NCI-H1694 (cell line): ENCODE data around the gene FMN1.

Experiments
- DNase-seq: peaks from one replicate; lab custom pipeline; 2025; lab: John Stamatoyannopoulos, UW

Gene FMN1

DNA sequence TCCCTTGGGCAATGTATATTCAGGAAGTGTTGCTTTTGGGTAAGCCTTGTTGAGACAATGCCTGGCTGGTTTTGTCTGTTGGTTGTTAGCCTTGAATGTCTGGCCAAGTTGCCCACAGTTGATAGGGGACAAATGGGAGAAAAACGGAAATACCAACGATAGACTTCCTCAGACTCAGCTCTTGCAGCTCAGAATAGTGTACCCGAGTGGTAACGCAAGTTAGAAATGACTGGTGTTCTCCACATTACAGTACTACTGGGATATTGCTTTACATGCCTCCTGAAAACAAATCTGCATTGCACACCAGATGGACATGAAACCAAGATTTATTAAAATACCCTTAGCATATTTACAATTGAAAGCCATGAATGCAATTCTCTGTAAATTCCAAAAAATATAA is 429.3 kb downstream of the FMN1 start:
- no peak for DNase-seq

DNA sequence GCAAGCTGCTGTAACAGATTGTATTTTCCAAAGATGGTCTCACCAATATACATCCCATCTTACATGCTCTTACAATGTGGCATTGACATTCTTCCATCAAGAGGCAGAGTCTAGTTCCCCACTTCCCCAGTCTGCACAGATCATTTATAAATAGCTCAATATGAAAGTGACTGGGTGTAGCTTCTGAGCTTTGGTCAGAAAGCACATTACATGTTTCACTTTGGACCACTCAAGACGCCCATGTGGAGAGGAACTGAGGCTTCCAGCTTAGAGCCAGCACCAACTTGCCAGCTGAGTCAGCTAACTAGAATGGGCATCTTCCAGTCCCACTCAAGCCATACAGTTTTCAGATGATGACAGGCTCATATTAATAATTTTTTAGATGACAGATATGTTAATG is 431.2 kb downstream of the FMN1 start:
- DNase-seq: no peak

DNA sequence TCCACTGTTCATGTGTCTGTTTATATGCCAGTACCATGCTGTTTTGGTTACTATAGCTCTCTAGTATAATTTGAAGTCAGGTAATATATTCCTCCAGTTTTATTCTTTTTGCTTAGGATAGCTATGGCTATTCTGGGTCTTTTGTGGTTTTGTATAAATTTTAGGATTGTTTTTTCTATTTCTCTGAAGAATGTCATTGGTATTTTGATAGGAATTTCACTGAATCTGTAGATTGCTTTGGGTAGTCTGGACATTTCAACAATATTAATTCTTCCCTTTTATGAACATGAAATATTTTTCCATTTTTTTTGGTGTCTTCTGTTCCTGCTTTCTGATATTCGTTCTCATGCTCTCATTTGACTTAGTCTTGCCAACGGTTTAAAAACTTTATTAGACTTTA is 437.1 kb downstream of the FMN1 start:
- no peak for DNase-seq

DNA sequence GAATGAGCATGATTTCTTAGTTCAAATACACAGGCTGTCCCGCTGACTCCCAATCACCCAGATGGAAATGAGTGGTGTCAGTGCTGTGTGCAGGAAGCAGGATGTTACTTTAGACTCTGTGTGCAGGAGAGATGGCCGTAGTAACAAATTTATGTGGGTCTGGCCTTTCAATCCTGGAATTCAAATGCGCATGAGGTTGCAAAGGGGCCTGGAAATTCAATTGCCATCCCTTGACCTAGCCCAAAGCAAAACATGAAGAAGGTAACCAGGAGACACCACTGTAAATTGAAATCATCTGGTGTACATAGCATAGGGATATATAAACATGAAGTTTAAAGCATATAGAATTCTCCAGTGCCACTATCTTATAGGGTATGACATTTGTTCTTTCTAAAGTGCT is 443.5 kb downstream of the FMN1 start:
- DNase-seq: no peak

DNA sequence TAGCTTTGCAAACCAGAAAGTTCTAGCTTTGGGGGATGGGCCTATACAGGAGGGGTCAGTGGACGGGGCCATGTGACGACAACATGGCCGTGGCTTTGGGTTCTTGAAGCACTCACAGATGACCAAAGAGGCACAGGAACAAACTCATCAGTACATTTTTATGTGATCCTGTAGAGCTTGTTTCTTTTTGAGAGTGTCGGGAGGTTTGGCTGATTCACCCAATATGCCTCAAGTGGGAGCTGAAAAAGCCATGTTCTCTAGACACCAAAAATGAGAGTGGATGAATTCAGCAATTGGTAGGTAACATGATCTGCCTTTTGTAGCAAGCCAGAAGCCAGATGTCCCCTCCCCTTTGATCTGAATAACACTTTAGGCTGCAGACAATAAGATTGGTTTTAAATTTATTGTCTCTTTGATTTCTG is 446.6 kb downstream of the FMN1 start:
- no peak for DNase-seq

DNA sequence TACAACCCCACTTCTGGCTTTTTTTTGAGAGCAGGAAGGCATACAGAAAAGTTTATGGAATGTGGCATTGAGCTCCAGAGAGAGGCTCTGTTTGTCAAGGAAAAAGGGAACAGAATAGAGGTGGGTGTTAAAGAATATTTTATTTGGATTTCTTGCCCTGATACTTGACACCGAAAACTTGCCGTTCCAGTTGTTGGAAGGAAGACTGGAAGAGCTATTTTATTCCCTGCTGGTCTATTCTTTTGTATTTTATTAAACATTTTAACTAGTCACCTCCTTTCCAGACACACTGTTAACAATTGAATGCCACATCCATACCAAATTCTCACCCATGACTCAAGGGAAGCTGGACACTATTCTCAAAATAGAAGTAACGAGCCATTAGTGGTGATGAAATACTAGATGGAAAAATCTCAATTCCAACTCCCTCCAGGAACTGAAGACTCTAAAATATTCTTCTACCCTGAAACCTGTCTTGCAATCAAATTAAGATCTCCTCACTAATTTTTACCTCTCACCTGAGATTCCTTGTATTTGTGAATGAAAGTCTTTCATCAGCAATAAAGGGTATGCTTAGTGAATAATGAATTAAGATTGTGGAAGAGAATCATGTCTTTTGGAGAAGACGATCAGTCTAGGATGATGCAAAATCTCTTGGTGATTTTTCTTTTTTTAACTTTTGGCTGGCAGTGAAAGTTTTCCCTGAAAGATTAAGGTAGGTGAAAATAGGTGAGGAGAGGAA is 448.2 kb downstream of the FMN1 start:
- no peak for DNase-seq

DNA sequence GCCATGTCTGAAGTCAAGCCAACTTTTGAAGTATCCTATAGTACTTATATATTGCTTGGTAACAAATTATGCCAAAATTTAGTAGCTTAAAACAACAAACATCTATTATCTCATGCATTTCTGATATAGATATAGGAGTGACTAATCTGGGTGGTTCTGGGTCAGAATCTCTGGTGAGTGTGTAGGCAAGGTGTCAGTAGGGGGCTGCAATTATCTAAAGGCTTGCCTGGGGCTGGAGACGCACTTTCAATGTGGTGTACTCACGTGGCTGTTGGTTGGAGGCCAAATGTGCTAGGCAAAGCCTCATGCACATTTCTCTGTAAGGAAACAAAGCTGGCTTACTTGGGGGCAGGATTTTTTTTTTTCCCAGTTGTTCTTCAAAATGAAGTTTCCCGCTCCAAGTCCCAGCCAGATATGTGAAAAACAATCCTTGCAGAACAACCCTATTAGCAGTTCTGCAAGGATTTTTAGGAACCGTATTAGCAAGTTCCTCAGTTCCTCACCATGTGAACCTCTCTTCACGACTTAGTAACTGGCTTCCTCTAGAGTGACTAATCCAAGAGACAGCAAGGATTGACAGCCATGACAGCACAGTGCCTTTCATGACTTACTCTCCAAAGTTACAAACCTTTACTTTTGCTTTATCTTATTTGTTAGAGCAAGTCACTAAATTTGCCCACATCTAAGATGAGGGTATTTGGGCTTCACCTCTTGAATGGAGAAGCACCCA is 450.9 kb downstream of the FMN1 start:
- no peak for DNase-seq

DNA sequence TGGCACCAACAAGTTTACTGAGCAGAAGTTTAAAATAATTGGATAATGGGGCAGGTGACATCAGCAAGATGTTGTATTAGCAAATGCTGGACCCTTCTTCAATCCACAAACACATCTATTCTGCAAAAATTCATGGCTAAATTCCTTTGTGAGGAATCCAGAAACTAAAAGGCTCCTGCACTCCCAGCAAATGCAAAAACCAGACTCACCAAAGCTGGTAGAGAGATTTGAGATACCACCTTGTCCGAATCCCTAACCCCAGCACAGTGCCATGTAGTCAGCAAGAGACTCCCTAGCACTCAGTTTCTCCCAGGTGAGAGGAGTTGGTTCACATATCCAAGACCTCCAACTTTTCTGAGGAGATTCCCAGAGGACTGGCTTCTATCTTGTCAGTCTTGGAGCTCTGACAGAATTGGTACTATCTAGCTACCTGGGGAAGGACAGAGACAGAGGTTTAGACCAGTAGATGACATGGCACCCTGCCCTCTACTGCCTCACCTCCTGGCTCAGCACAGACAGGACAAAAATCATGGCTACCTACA is 454.9 kb downstream of the FMN1 start:
- no peak for DNase-seq

DNA sequence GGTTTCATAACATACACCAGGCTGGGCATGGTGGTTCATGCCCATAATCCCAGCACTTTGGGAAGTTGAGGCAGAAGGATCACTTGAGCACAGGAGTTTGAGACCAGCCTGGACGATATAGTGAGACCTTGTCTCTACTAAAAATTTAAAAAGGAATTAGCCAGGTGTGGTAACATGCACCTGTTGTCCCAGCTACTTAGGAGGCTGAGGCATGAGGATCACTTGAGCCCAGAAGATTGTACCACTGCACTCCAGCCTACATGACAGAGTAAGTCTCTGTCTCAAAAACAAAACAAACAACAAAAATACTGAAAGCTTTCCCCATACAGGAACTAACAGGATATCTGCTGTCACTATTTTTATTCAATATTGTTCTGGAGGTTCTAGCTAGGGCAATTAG is 455.8 kb downstream of the FMN1 start:
- DNase-seq: no peak

DNA sequence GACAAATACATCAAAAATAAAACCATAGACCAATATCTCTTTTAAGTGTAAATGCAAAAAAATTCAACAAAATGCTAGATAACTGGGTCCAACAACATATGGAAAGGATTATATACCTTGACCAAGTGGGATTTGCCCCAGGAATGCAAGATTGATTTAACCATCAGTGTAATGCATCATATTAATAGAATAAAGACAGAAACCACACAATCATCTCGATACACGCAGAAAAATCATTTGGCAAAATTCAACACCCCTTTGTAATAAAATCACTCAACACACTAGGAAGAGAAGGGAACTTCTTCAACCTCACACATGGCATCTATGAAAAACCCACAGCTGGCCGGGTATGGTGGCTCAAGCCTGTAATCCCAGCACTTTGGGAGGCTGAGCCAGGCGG is 457.2 kb downstream of the FMN1 start:
- DNase-seq: no peak

DNA sequence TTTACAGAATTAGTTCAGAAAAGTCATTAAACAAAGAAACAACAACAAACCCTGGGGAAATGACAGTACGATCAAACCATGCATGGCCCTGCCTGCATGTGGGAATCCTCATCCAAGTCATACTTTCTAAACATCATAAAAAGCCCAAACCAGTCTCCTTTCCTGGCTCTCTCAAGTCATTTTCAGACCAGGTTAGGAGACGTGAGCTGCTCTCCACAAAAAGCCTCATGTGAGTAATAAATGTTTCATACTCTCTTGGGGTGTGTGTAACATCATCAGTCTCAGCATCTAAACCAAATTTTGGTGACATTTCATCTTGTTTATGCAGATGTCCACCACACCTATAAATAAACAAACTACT is 457.8 kb downstream of the FMN1 start:
- no peak for DNase-seq

DNA sequence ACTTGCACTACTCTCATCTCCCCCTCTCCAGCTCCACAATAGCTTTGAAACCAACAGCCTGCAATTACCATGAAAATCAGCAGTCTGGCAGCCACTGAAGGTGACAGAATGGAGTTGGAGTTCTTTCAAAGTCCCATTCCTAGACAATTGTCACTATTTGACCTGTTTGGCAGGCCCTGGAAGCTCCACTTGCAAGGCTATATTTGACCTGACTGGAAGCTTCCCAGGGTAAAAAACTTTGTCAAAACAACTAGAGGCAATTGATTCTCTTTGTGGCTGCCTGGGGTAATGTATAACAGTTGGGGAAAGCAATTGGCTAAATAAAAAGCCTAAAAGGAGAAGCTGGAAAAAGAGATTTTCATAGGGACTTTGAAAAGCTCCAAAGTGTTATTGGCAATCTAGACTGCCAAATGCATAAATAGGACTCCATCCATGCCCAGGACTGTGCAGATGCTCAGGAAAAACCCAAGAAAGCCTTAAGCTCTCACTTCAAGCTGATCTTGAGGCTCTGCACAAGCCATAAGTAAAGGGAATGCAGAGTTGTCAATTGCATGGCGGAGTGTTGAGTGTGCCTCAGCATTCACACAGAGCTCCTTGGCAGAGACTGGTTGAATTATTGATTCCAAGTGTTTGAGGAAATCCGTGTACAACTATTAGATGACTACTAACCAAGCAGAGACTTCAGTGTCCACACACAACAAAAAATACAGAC is 458.4 kb downstream of the FMN1 start:
- no peak for DNase-seq

DNA sequence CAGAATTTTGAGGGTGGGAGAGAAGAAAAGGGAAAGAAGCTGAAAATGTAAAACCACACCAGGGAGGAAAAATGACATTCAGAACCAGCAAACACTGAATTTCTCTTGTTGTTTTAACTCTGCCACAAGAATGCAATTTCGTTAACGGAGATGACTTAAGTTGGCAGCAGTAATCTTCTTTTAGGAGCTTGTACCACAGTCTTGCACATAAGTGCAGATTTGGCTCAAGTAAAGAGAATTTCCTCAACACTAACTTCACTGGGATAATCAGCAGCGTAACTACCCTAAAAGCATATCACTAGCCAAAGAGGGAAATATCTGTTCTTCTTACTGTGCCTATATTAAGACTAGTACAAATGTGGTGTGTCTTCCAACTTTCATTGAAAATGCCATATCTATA is 461.2 kb downstream of the FMN1 start:
- DNase-seq: no peak

DNA sequence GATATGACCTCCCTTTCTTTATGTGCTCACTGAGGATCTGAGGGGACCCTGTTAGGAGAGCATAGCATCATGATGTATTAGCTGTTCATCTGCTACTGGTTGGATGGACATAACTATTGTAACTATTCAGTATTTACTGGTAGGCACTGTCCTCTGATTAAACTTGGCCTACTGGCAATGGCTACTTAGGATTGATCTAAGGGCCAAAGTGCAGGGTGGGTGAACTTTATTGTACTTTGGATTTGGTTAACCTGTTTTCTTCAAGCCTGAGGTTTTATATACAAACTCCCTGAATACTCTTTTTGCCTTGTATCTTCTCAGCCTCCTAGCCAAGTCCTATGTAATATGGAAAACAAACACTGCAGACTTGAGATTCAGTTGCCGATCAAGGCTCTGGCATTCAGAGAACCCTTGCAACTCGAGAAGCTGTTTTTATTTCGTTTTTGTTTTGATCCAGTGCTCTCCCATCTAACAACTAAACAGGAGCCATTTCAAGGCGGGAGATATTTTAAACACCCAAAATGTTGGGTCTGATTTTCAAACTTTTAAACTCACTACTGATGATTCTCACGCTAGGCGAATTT is 461.8 kb downstream of the FMN1 start:
- no peak for DNase-seq

DNA sequence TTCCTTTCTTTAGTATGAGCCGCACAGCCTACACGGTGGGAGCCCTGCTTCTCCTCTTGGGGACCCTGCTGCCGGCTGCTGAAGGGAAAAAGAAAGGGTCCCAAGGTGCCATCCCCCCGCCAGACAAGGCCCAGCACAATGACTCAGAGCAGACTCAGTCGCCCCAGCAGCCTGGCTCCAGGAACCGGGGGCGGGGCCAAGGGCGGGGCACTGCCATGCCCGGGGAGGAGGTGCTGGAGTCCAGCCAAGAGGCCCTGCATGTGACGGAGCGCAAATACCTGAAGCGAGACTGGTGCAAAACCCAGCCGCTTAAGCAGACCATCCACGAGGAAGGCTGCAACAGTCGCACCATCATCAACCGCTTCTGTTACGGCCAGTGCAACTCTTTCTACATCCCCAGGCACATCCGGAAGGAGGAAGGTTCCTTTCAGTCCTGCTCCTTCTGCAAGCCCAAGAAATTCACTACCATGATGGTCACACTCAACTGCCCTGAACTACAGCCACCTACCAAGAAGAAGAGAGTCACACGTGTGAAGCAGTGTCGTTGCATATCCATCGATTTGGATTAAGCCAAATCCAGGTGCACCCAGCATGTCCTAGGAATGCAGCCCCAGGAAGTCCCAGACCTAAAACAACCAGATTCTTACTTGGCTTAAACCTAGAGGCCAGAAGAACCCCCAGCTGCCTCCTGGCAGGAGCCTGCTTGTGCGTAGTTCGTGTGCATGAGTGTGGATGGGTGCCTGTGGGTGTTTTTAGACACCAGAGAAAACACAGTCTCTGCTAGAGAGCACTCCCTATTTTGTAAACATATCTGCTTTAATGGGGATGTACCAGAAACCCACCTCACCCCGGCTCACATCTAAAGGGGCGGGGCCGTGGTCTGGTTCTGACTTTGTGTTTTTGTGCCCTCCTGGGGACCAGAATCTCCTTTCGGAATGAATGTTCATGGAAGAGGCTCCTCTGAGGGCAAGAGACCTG is 463.5 kb downstream of the FMN1 start:
- DNase-seq: no peak

DNA sequence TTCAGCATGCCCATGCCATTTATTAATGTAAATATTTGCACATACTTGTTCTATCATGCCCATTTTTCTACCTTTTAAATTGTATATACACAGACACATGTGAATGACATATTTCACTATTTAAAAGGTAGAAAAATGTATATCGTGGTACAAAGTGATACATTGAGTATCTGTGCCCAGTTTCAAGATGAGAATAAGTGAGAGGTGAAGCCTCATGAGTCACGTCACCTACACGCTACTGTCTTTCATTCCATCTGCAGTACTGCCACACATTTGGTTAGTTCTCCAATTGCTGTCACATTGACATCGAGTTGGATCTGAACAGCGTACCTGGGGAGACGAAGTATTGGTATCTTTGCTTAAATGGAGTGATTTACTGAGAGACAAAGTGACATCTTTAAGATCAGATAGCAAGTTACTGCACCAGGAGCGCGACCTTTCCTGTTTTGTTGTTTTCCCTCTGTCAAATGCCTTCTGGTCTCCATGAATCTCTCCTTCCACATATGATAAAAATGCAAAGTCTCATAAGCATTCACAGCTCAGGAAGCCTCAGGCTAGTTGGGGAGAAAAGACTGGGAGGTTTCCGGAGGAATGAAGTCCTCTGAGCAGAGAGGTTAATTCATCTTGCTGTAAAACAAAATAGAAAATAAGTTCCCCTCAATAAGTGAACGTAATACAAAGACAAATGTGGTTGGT is 464.7 kb downstream of the FMN1 start:
- DNase-seq: no peak

DNA sequence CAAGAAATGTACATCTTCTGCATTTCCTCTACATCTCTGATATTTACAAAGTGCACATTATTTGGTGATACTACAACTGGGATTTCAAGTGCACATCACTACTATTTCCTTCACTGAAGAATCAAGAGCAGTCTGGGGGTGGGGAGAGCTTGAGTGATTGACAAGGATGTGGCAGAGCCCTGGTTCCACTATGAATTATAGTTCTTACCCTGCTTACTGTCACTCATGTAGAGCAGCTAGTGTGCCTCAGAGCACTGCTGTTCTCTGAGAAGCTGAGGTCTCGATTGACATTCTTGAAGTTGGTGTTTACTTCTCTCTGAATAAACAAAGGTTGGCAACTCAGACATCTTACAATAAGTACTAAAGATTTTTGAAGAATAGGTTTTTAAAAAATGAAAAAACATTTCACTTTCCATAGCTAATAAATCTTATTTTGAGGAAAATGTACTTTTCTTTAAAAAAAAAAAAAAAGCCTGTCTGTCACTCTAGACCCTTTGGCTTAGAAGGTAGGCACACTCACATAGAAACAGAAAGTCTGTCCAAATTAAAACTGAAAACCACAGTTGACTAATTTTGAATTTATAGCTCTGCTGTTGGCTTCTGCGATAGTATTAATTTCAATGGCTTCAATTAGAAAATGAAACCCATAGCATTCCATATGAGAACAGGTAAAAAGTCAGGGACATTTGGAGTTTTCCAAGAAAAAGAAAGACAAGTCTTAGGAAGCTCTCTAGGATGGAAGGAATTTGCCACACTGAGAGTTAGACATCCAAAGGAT is 471.2 kb downstream of the FMN1 start:
- no peak for DNase-seq

DNA sequence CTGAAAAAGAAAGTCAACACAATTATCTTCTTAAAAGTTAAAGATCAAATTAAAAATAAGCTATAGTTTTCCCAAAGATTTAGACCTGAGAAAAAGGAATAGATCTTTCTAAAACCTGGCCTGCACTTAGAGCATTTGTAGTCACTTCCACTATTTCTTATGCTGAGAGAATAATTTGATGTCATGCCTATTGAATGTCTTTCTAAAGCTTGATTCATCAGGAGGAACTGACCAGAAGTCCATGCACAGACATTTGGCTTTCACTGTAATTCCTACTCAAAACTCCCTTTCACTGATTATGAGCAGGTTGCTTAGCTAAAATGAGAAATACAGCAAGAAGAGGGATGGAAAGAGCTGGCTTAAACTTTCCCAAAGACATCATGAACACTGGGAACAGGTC is 472.4 kb downstream of the FMN1 start:
- DNase-seq: no peak

DNA sequence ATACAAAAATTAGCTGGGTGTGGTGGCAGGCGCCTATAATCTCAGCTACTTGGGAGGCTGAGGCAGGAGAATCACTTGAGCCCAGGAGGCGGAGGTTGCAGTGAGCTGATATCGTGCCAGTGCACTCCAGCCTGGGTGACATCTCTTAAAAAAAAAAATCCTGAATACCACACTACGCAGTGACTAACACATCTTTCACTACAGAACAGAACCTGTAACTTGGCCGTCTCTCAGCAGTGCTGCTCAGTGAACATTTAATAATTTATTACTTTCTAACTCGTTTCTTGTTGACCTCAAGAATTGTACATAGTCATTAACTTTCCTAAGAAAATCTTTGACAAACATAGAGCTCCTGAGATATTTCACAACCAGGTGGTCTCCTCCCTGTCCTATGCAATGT is 472.9 kb downstream of the FMN1 start:
- DNase-seq: no peak
